Spleen (tissue), 11 donors: Measurements from ENCODE around the gene EPS8L3. TPM values are rescaled to one million over a fixed set of nuclear protein-coding genes. Genes with fewer than 3 reads are reported as not detected.

Experiments used
- DNase-seq: peaks from one replicate; pipeline ENCODE4 v3.0.0-alpha.2; 2020
- H3K27ac ChIP-seq, 8 donors: fragments of 200-600 bp; sonication (generic) in 7 of 8; 1 replicate in 4 of 8; 2 replicates in 4 of 8; pipeline versions ENCODE4 v1.5.0 to v1.8.0; 2016 to 2021; ENCODE audit warnings: inconsistent platforms in 4 of 8, mild to moderate bottlenecking in 4 of 8, moderate library complexity in 1 of 8
- H3K27me3 ChIP-seq, 7 donors: fragments of 200-600 bp; sonication (generic) in 6 of 7; replicated peaks in 1 of 7; 1 replicate in 4 of 7; 2 replicates in 3 of 7; pipeline versions ENCODE4 v1.5.0 to v1.8.0; 2016 to 2021; ENCODE audit warnings: inconsistent platforms in 3 of 7, mild to moderate bottlenecking in 1 of 7
- H3K36me3 ChIP-seq, 6 donors: fragments of 200-600 bp; sonication (generic) in 5 of 6; 1 replicate in 4 of 6; 2 replicates in 2 of 6; pipeline versions ENCODE4 v1.5.0 to v1.8.0; 2016 to 2021; ENCODE audit warnings: inconsistent platforms in 2 of 6
- H3K4me1 ChIP-seq, 6 donors: fragments of 200-600 bp; sonication (generic) in 5 of 6; 1 replicate in 3 of 6; 2 replicates in 3 of 6; pipeline versions ENCODE4 v1.5.0 to v1.8.0; 2016 to 2021; ENCODE audit warnings: inconsistent platforms in 3 of 6
- H3K4me3 ChIP-seq, 8 donors: fragments of 200-600 bp; sonication (generic) in 7 of 8; 1 replicate in 4 of 8; 2 replicates in 4 of 8; pipeline versions ENCODE4 v1.5.0 to v1.8.0; 2016 to 2021; ENCODE audit warnings: inconsistent platforms in 4 of 8, mild to moderate bottlenecking in 4 of 8, moderate library complexity in 2 of 8
- H3K9me3 ChIP-seq, 8 donors: fragments of 200-600 bp; sonication (generic) in 7 of 8; 1 replicate in 4 of 8; 2 replicates in 4 of 8; pipeline versions ENCODE4 v1.5.0 to v1.8.0; 2016 to 2021; ENCODE audit warnings: inconsistent platforms in 4 of 8
- CTCF ChIP-seq, 11 experiments: fragments of 200-600 bp in 7 of 11; fragments of 450-650 bp in 4 of 11; sonication (generic) in 4 of 11; IDR thresholded peaks in 8 of 11; conservative IDR thresholded peaks in 3 of 11; 1 replicate in 7 of 11; 2 replicates in 4 of 11; pipeline versions ENCODE4 v1.4.0 to v1.8.0; 2016 to 2021; ENCODE audit warnings: antibody characterized with exemption in 11 of 11, inconsistent platforms in 4 of 11, mild to moderate bottlenecking in 1 of 11
- POLR2A ChIP-seq, 3 donors: fragments of 450-650 bp; IDR thresholded peaks; one replicate each; pipeline ENCODE4 v1.5.1; 2017; ENCODE audit warnings: antibody characterized with exemption in 3 of 3, mild to moderate bottlenecking in 1 of 3
- POLR2AphosphoS5 ChIP-seq, 3 donors: sonication (generic); formaldehyde crosslinking; IDR thresholded peaks; one replicate each; pipeline ENCODE4 v1.5.1; 2017; ENCODE audit warnings: antibody characterized with exemption in 3 of 3
- WGBS, 5 donors: extraction: QIAGEN DNeasy Blood & Tissue Kit in 3 of 5; methylation state at CpG; one replicate each; pipeline versions ENCODE4 v1.1.5 to v1.1.7; 2013 to 2018; 5-methylcytosine and 5-hydroxymethylcytosine counted together
- intact Hi-C: fragments of 100-400 bp; cut with DNase I; formaldehyde crosslinking; loops from one replicate; pipeline ENCODE4 v1.15.0; 2023; ENCODE audit warnings: low total_unique reads
- polyA plus RNA-seq, 3 donors: library from polyadenylated mRNA; stranded (reverse); fragments of 200-250 nt; gene quantifications; one replicate each; pipeline ENCODE4 v1.2.1, GENCODE V29; 2013
- total RNA-seq, 7 donors: library from RNA; depleted of rRNA in 3 of 7; stranded (reverse); fragments of >200 nt in 3 of 7; fragmentation: NEBNext Ultra II Directional in 4 of 7; extraction: Animal tissue kit (Norgen Biotek cat#: 25700) in 4 of 7; gene quantifications; one replicate each; pipeline versions ENCODE4 v1.1.0 to v1.2.1, GENCODE V29; 2016 to 2021
- donor health status: healthy with polysubstance abuse.
- donor health status: DM: no; HTN: no; CAD: no; lungs with moderate emphysema.
- donor health status: DM: no; HTN: no; CAD: no.
- donor health status: Bipolar disorder and iron deficiency.
- donor health status: healthy.
- donor health status: DM: no; HTN: no; CAD: no.
- donor health status: DM: yes; HTN: yes; CAD: no.

Gene EPS8L3
- total and polyA plus RNA-seq, 10 donors: 1.2 TPM; not detected in 9

DNA sequence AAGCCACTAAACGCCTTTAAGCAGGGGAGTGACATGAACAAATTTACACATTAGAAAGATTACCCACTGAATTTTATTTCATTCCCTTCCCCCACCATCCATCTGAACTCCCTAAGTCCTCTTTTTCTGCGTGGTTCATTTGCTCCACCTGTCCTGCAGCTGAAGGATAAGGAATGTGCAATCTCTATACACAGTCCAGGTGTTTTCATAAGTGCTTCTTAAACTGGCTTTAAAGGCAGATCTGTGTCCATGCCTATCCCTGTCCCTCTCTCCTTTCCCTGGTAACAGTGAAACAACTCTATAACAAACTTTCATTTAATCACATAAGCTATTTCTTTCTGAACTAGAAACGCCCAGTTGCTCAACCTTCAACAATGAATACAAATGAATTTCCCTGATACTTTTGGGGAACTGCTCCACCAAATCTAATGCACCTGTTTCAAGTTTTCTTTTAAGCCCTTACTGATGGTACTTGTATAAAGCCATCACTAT is 31.3 kb downstream of the EPS8L3 start:
- WGBS, 5 donors: 53 to 78% (median 66%) methylated on average over 3 of the region's 3 CpGs
- Histone ChIP-seq H3K4me3 (no peak overlapping the region), H3K9me3 (peaks cover 0 to 2% (median 0%) of the 10 kb centered on the region in 8 donors), H3K4me1 (no peaks in the 10 kb centered on the region), H3K36me3 (peaks cover 0 to 12% (median 4%) of the 10 kb centered on the region in 6 donors), H3K27ac (no peak overlapping the region), H3K27me3 (no peaks in the 10 kb centered on the region)
- no peak for DNase-seq
- intact Hi-C loops: no loop called here
- TF ChIP-seq CTCF (IDR thresholded peaks at IDR 0.05 in 8 of 11, conservative IDR thresholded peaks at IDR 0.05 in 3 of 11) (no peak), POLR2A (IDR thresholded peaks at IDR 0.05) (no peak), POLR2AphosphoS5 (IDR thresholded peaks at IDR 0.05) (no peak)

DNA sequence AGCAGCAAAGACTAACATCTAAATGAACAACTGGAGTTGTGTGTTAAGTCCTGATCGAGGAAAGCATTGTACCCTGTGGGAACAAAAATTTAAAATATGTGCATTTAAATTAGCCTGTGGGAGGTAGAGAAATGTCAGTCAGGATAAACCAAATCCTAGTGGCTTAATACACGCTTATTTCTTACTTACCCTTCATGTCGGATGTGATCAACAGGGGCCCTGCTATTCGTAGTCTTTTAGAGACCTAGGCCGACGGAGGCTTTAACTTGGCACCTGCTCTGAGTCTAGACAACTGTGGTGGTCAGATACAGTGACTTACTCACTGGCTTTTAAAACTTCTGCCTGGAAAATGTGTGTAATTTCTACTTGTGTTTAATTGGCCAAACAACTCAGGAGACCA is 33.1 kb downstream of the EPS8L3 start:
- Histone ChIP-seq H3K27me3 (no peaks in the 10 kb centered on the region), H3K9me3 (peaks cover 0 to 2% (median 0%) of the 10 kb centered on the region in 8 donors), H3K4me3 (no peak overlapping the region), H3K27ac (no peak overlapping the region), H3K4me1 (no peaks in the 10 kb centered on the region), H3K36me3 (no peaks in the 10 kb centered on the region)
- 78 to 93% (median 87%) methylated on average over 6 of the region's 6 CpGs for WGBS, 5 donors
- intact Hi-C loops: loop anchor here (2.0 kb wide), 1 partner anchor 28 kb away; no protein-coding TSS in a partner anchor
- TF ChIP-seq POLR2A (IDR thresholded peaks at IDR 0.05) (no peak), POLR2AphosphoS5 (IDR thresholded peaks at IDR 0.05) (no peak), CTCF (IDR thresholded peaks at IDR 0.05 in 8 of 11, conservative IDR thresholded peaks at IDR 0.05 in 3 of 11) (no peak)
- DNase-seq: no peak

GRCh38 chr1:109728870-109729269 is 34.9 kb downstream of the EPS8L3 start:
- DNase-seq: no peak
- no peak overlapping the region for H3K4me3 ChIP-seq
- intact Hi-C loops: no loop called here
- TF ChIP-seq CTCF (IDR thresholded peaks at IDR 0.05 in 8 of 11, conservative IDR thresholded peaks at IDR 0.05 in 3 of 11) (no peak), POLR2A (IDR thresholded peaks at IDR 0.05) (no peak), POLR2AphosphoS5 (IDR thresholded peaks at IDR 0.05) (no peak)
- H3K27ac ChIP-seq: no peak overlapping the region
- 82 to 93% (median 89%) methylated on average over 7 of the region's 7 CpGs for WGBS, 5 donors
- H3K4me1 ChIP-seq: no peaks in the 10 kb centered on the region
- H3K9me3 ChIP-seq: peaks cover 0 to 2% (median 0%) of the 10 kb centered on the region in 8 donors
- H3K36me3 ChIP-seq: no peaks in the 10 kb centered on the region
- H3K27me3 ChIP-seq: no peaks in the 10 kb centered on the region

DNA sequence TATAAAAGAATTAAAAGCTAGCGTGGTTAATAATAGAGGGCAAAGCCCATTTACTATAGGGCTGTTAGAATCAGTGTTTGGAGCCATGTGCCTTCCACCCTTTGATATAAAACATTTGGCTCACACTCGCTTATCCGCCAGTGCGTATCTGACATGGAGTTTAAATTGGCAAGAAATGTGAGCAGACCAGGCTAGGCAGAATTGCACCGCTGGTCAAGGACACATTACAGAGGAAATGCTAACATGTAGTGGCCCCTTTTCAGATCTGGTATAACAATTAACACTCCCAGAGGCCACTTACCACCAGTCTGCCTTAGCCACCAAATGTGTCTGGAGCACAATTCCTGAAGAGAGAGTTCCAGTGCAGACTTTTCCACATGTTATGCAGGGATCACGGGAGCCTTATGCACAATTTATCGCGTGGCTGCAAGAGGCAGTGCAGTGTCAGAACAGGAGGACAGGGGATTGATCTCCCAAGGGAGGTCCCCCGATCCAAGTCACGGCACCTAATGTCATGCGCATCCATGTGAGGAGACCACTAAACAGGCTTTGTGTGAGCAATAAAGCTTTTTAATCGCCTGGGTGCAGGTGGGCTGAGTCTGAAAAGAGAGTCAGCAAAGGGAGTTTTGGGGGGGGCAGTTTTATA is 36.9 kb downstream of the EPS8L3 start:
- no peak for TF ChIP-seq POLR2AphosphoS5 (IDR thresholded peaks at IDR 0.05)
- TF ChIP-seq POLR2A (IDR thresholded peaks at IDR 0.05): no peak
- TF ChIP-seq CTCF (IDR thresholded peaks at IDR 0.05 in 8 of 11, conservative IDR thresholded peaks at IDR 0.05 in 3 of 11): no peak
- 86 to 93% (median 89%) methylated on average over 12 of the region's 12 CpGs for WGBS, 5 donors
- H3K27ac ChIP-seq: no peak overlapping the region
- H3K4me1 ChIP-seq: no peaks in the 10 kb centered on the region
- no peak overlapping the region for H3K4me3 ChIP-seq
- H3K36me3 ChIP-seq: no peaks in the 10 kb centered on the region
- H3K9me3 ChIP-seq: no peaks in the 10 kb centered on the region
- no peaks in the 10 kb centered on the region for H3K27me3 ChIP-seq
- no peak for DNase-seq
- intact Hi-C loops: no loop called here
